ENCODE measurements around the gene MYO1E. TPM values are rescaled to one million over a fixed set of nuclear protein-coding genes. Genes with fewer than 3 reads are reported as not detected.

MYO1E gene
- total RNA-seq, 2 experiments from 2014 or later = 1.5 to 26.5 TPM

DNA sequence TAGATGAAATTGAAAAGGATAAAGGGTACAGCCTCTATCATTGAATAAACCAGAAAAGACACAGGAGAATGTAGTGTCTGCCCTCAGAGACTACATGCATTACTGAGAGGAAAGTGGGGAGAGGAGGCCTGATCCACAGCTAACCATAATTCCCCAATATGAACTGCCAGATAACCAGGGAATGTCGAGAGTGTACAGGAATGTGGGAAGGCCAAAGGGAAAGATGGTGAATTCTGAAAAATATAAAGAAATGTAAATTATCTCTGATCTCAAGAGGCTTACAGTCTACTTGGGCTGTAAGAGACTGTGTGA is 22.3 kb downstream of the MYO1E start:
- CTCF ChIA-PET (ENCODE audit: unreplicated experiment) = no interaction called here
- H3K9me3 ChIP-seq (ENCODE audit: low read length) = no peaks in the 10 kb centered on the region
- POLR2A ChIA-PET = no interaction called here
- no peak overlapping the region for H2AFZ ChIP-seq (ENCODE audit: low read length)
- no peaks in the 10 kb centered on the region for H3K36me3 ChIP-seq (ENCODE audit: insufficient read depth, low read length)
- H3K4me2 ChIP-seq (ENCODE audit: low read length) = no peak overlapping the region
- no peak for DNase-seq (ENCODE audit: low spot score)
- no peak overlapping the region for H3K4me3 ChIP-seq (ENCODE audit: low read depth, low read length, poor library complexity, severe bottlenecking)
- no peaks in the 10 kb centered on the region for H3K79me2 ChIP-seq (ENCODE audit: insufficient read depth, low read depth, low read length)
- TF ChIP-seq EZH2phosphoT487 (IDR thresholded peaks at IDR 0.05; ENCODE audit: borderline replicate concordance, low read depth, low read length) = no peak
- no peak for TF ChIP-seq CTCF (conservative IDR thresholded peaks at IDR 0.05; ENCODE audit: low read length)
- H4K20me1 ChIP-seq (ENCODE audit: insufficient read depth, low read length) = no peaks in the 10 kb centered on the region
- no peaks in the 10 kb centered on the region for H3K9me2 ChIP-seq (ENCODE audit: insufficient read depth, low read length)
- H3K27ac ChIP-seq (ENCODE audit: low read depth, low read length, poor library complexity, severe bottlenecking) = no peak overlapping the region
- no TSS peak for BruUV-seq (replicated peaks)
- intact Hi-C loops (cut with micrococcal nuclease; ENCODE audit: unreplicated experiment) = no loop called here
- H3K4me1 ChIP-seq (ENCODE audit: insufficient read depth, low read length, poor library complexity, severe bottlenecking) = peaks cover 16% of the 10 kb centered on the region

- Histone ChIP-seq H3K36me3 (ENCODE audit: insufficient read depth, low read length) (no peaks in the 10 kb centered on the region), H3K4me3 (ENCODE audit: low read depth, low read length, poor library complexity, severe bottlenecking) (no peak overlapping the region), H3K79me2 (ENCODE audit: insufficient read depth, low read depth, low read length) (no peaks in the 10 kb centered on the region), H3K9me2 (ENCODE audit: insufficient read depth, low read length) (no peaks in the 10 kb centered on the region), H4K20me1 (ENCODE audit: insufficient read depth, low read length) (no peaks in the 10 kb centered on the region), H3K4me2 (ENCODE audit: low read length) (no peak overlapping the region), H3K4me1 (ENCODE audit: insufficient read depth, low read length, poor library complexity, severe bottlenecking) (peaks cover 16% of the 10 kb centered on the region), H3K27ac (ENCODE audit: low read depth, low read length, poor library complexity, severe bottlenecking) (no peak overlapping the region), H2AFZ (ENCODE audit: low read length) (no peak overlapping the region), H3K9me3 (ENCODE audit: low read length) (no peaks in the 10 kb centered on the region)
- ChIA-PET POLR2A (no interaction called here), CTCF (ENCODE audit: unreplicated experiment) (no interaction called here)
- BruUV-seq (replicated peaks) = no TSS peak
- TF ChIP-seq CTCF (conservative IDR thresholded peaks at IDR 0.05; ENCODE audit: low read length) = no peak
- TF ChIP-seq EZH2phosphoT487 (IDR thresholded peaks at IDR 0.05; ENCODE audit: borderline replicate concordance, low read depth, low read length) = no peak
- intact Hi-C loops (cut with micrococcal nuclease; ENCODE audit: unreplicated experiment) = no loop called here
- DNase-seq (ENCODE audit: low spot score) = no peak
Measured at GRCh38 chr15:59349680-59350420, 22.8 kb downstream of the MYO1E start.

DNA sequence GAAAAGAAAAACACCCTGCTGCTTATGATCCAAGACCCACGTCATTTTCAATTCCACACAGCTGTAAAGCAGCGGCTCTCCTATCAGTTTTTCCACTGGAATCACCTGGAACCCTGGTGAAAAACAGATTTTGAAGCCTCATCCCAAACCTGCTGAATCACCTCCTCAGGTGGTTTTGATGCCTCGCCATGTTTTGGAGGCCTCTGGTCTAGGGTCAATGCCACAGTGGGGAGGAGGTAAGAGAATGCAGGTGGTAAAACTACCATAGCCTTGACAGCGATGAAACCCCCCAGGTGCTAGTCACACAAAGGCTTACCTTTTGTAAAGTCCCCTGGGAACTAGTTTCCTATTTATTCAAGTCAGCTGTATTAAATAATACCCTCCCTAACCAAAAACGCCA is 24.8 kb downstream of the MYO1E start:
- ChIA-PET CTCF (ENCODE audit: unreplicated experiment) (no interaction called here), POLR2A (no interaction called here)
- no peak overlapping the region for H3K4me3 ChIP-seq (ENCODE audit: low read depth, low read length, poor library complexity, severe bottlenecking)
- H3K4me2 ChIP-seq (ENCODE audit: low read length) = peak overlapping the region; percentile 28
- no peaks in the 10 kb centered on the region for H3K9me3 ChIP-seq (ENCODE audit: low read length)
- BruUV-seq (replicated peaks) = no TSS peak
- H3K36me3 ChIP-seq (ENCODE audit: insufficient read depth, low read length) = no peaks in the 10 kb centered on the region
- H2AFZ ChIP-seq (ENCODE audit: low read length) = 0 out of 2 replicates have a peak overlapping the region, but pooled peaks have one; percentile 9
- H3K79me2 ChIP-seq (ENCODE audit: insufficient read depth, low read depth, low read length) = no peaks in the 10 kb centered on the region
- H3K27ac ChIP-seq (ENCODE audit: low read depth, low read length, poor library complexity, severe bottlenecking) = no peak overlapping the region
- intact Hi-C loops (cut with micrococcal nuclease; ENCODE audit: unreplicated experiment) = no loop called here
- H3K9me2 ChIP-seq (ENCODE audit: insufficient read depth, low read length) = no peaks in the 10 kb centered on the region
- H3K4me1 ChIP-seq (ENCODE audit: insufficient read depth, low read length, poor library complexity, severe bottlenecking) = peaks cover 11% of the 10 kb centered on the region
- no peak for TF ChIP-seq CTCF (conservative IDR thresholded peaks at IDR 0.05; ENCODE audit: low read length)
- TF ChIP-seq EZH2phosphoT487 (IDR thresholded peaks at IDR 0.05; ENCODE audit: borderline replicate concordance, low read depth, low read length) = no peak
- no peaks in the 10 kb centered on the region for H4K20me1 ChIP-seq (ENCODE audit: insufficient read depth, low read length)
- peak; percentile 35 for DNase-seq (ENCODE audit: low spot score)

Measured in OCI-LY7 (cell line).